Stomach (tissue), 4 donors: ENCODE measurements around the gene EPHB1.

Experiments used
- EP300 ChIP-seq: sonication (generic); formaldehyde crosslinking; IDR thresholded peaks from one replicate; pipeline ENCODE4 v1.6.1; 2017; ENCODE audit warnings: antibody characterized with exemption
- POLR2A ChIP-seq, 4 donors: fragments of 450-650 bp; IDR thresholded peaks; one replicate each; pipeline ENCODE4 v1.6.1; 2016; ENCODE audit warnings: antibody characterized with exemption in 4 of 4, control low read depth in 2 of 4, mild to moderate bottlenecking in 1 of 4, moderate library complexity in 1 of 4
- POLR2AphosphoS5 ChIP-seq, 3 donors: sonication (generic); formaldehyde crosslinking; IDR thresholded peaks; one replicate each; pipeline ENCODE4 v1.6.1; 2016; ENCODE audit warnings: antibody characterized with exemption in 3 of 3
- TF ChIP-seq, protein P1 (sequence below), 7 experiments: fragments of 450-650 bp in 4 of 7; fragments of 200-600 bp in 3 of 7; sonication (generic) in 3 of 7; IDR thresholded peaks; one replicate each; pipeline ENCODE4 v1.5.1; 2016 to 2019; ENCODE audit warnings: antibody characterized with exemption in 7 of 7, control low read depth in 2 of 7, mild to moderate bottlenecking in 1 of 7

DNA sequence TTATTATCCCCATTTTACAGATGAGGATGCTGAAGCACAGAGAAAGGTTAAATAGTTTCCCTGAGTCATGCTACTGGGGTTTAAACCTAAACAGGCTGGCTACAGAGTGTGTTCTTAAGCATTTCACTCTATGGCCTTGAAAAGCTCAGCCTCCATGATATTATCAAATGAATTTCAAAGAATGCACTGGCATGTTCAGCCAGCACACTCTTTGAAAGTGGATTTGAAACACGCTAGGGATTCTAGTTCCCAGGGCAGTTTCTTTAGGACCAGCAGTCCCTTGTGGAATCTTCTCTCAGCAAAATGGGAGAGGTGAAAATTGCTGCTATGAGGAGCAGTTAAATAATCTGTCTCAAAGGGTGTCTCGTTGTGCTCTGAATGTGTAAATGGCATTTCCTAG lies 213.3 kb downstream of the EPHB1 start:
- TF ChIP-seq, protein P1, sequence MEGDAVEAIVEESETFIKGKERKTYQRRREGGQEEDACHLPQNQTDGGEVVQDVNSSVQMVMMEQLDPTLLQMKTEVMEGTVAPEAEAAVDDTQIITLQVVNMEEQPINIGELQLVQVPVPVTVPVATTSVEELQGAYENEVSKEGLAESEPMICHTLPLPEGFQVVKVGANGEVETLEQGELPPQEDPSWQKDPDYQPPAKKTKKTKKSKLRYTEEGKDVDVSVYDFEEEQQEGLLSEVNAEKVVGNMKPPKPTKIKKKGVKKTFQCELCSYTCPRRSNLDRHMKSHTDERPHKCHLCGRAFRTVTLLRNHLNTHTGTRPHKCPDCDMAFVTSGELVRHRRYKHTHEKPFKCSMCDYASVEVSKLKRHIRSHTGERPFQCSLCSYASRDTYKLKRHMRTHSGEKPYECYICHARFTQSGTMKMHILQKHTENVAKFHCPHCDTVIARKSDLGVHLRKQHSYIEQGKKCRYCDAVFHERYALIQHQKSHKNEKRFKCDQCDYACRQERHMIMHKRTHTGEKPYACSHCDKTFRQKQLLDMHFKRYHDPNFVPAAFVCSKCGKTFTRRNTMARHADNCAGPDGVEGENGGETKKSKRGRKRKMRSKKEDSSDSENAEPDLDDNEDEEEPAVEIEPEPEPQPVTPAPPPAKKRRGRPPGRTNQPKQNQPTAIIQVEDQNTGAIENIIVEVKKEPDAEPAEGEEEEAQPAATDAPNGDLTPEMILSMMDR (IDR thresholded peaks at IDR 0.05) = no peak
- TF ChIP-seq POLR2AphosphoS5 (IDR thresholded peaks at IDR 0.05) (no peak), POLR2A (IDR thresholded peaks at IDR 0.05) (no peak), EP300 (no peak)
